ENCODE results near the gene OPA1.

The OPA1 gene

DNA sequence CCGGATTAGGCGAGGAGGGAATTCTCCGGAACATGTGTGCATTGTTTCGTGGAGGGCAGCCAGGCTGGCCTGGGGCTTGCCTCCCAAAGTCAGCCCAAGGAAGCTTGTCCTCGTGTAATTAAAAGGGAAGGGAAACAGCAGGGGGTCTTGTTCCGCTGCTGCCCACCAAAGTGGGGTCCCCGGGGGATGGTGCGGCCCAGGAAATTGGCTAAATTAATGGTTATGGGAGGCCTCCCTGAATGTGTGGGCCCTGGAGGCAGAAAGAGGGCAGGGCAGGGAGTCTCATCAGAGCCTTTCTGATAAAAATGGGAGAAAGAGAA is 118.1 kb downstream of the OPA1 start:
- Histone ChIP-seq H3K9me3 (ENCODE audit: control insufficient read depth, insufficient read depth, low read depth, low read length) (peaks cover 33% of the 10 kb centered on the region), H3K4me3 (ENCODE audit: low read depth, low read length) (no peak overlapping the region), H3K27ac (ENCODE audit: low read depth, low read length) (no peak overlapping the region), H3K4me1 (ENCODE audit: control insufficient read depth, insufficient read depth, low read length) (peaks cover 11% of the 10 kb centered on the region; the same call in 1 of the 2 replicates), H3K27me3 (ENCODE audit: control insufficient read depth, insufficient read depth, low read length) (no peaks in the 10 kb centered on the region), H3K36me3 (ENCODE audit: control insufficient read depth, insufficient read depth, low read length) (no peaks in the 10 kb centered on the region), H3K9ac (ENCODE audit: low read length) (no peak overlapping the region)

- Histone ChIP-seq H3K9me3 (ENCODE audit: control insufficient read depth, insufficient read depth, low read depth, low read length) (peaks cover 37% of the 10 kb centered on the region), H3K4me3 (ENCODE audit: low read depth, low read length) (no peak overlapping the region), H3K9ac (ENCODE audit: low read length) (no peak overlapping the region), H3K4me1 (ENCODE audit: control insufficient read depth, insufficient read depth, low read length) (peaks cover 11% of the 10 kb centered on the region; the same call in 1 of the 2 replicates), H3K27me3 (ENCODE audit: control insufficient read depth, insufficient read depth, low read length) (no peaks in the 10 kb centered on the region), H3K36me3 (ENCODE audit: control insufficient read depth, insufficient read depth, low read length) (no peaks in the 10 kb centered on the region), H3K27ac (ENCODE audit: low read depth, low read length) (no peak overlapping the region)
Observed at GRCh38 chr3:193711523-193711963, 118.5 kb downstream of the OPA1 start.

DNA sequence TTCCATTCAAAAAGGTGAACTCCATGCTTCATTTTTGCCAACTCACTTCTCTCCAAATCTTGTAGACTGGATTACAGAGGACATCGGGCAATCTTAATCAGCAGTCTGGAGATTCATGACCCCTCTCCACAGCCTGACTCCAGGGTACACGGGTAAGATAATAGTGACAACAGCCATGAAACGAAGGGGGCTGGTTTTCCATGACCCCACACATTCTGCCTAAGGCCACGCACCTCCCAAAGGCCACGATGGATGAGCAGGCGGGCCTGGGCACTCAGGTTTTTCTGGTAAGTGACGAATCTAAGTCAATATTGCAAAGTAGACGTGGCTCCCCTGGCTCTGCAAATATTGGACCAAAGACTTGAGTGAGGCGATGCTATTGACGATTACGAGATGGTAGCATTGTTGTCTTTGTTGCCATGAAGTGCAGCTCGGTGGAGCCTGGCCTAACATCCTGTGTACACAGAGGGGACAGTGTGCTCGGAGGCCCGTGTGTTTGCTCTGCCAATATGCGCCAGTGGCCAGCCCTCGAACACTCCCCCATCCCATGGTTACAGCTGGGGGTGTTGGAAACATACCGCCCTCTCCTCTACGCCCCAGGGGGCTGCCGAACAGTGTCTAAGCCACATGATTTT is 119.1 kb downstream of the OPA1 start:
- H3K36me3 ChIP-seq (ENCODE audit: control insufficient read depth, insufficient read depth, low read length), result no peaks in the 10 kb centered on the region
- H3K27ac ChIP-seq (ENCODE audit: low read depth, low read length), result no peak overlapping the region
- peaks cover 11% of the 10 kb centered on the region; the same call in 1 of the 2 replicates for H3K4me1 ChIP-seq (ENCODE audit: control insufficient read depth, insufficient read depth, low read length)
- H3K9me3 ChIP-seq (ENCODE audit: control insufficient read depth, insufficient read depth, low read depth, low read length), result peaks cover 43% of the 10 kb centered on the region
- no peaks in the 10 kb centered on the region for H3K27me3 ChIP-seq (ENCODE audit: control insufficient read depth, insufficient read depth, low read length)
- H3K9ac ChIP-seq (ENCODE audit: low read length), result no peak overlapping the region
- no peak overlapping the region for H3K4me3 ChIP-seq (ENCODE audit: low read depth, low read length)

GRCh38 chr3:193712938-193713337 is 119.9 kb downstream of the OPA1 start:
- no peak overlapping the region for H3K27ac ChIP-seq (ENCODE audit: low read depth, low read length)
- H3K4me1 ChIP-seq (ENCODE audit: control insufficient read depth, insufficient read depth, low read length), result peaks cover 11% of the 10 kb centered on the region; the same call in 1 of the 2 replicates
- no peaks in the 10 kb centered on the region for H3K27me3 ChIP-seq (ENCODE audit: control insufficient read depth, insufficient read depth, low read length)
- H3K4me3 ChIP-seq (ENCODE audit: low read depth, low read length), result no peak overlapping the region
- H3K36me3 ChIP-seq (ENCODE audit: control insufficient read depth, insufficient read depth, low read length), result no peaks in the 10 kb centered on the region
- H3K9me3 ChIP-seq (ENCODE audit: control insufficient read depth, insufficient read depth, low read depth, low read length), result peaks cover 49% of the 10 kb centered on the region
- no peak overlapping the region for H3K9ac ChIP-seq (ENCODE audit: low read length)

- Histone ChIP-seq H3K27ac (ENCODE audit: low read depth, low read length) (no peak overlapping the region), H3K36me3 (ENCODE audit: control insufficient read depth, insufficient read depth, low read length) (no peaks in the 10 kb centered on the region), H3K4me1 (ENCODE audit: control insufficient read depth, insufficient read depth, low read length) (peaks cover 11% of the 10 kb centered on the region; the same call in 1 of the 2 replicates), H3K9ac (ENCODE audit: low read length) (no peak overlapping the region), H3K4me3 (ENCODE audit: low read depth, low read length) (no peak overlapping the region), H3K9me3 (ENCODE audit: control insufficient read depth, insufficient read depth, low read depth, low read length) (peaks cover 62% of the 10 kb centered on the region), H3K27me3 (ENCODE audit: control insufficient read depth, insufficient read depth, low read length) (no peaks in the 10 kb centered on the region)
Observed at GRCh38 chr3:193714523-193715137, 121.6 kb downstream of the OPA1 start.

DNA sequence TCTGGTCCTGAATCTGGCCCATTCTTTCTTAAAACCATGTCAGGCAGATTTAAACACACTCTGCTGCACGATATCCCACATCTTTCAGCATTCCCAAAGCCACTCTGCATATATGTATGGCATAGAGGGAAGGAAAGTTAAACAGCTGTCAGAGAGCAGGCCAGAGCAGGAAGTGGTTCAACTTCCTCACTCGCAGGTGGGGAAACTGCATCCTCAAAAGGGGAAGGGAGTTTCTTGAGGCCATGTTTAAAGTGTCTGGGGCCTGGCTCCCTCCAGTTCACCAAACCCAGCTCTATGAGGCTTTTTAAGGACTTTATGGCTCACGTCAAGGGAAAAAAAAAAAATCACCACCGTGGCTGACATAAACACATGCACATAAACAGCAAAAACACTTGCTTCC is 123.1 kb downstream of the OPA1 start:
- no peaks in the 10 kb centered on the region for H3K36me3 ChIP-seq (ENCODE audit: control insufficient read depth, insufficient read depth, low read length)
- peaks cover 68% of the 10 kb centered on the region for H3K9me3 ChIP-seq (ENCODE audit: control insufficient read depth, insufficient read depth, low read depth, low read length)
- peaks cover 3% of the 10 kb centered on the region; the same call in 1 of the 2 replicates for H3K4me1 ChIP-seq (ENCODE audit: control insufficient read depth, insufficient read depth, low read length)
- H3K4me3 ChIP-seq (ENCODE audit: low read depth, low read length), result no peak overlapping the region
- no peak overlapping the region for H3K27ac ChIP-seq (ENCODE audit: low read depth, low read length)
- H3K27me3 ChIP-seq (ENCODE audit: control insufficient read depth, insufficient read depth, low read length), result no peaks in the 10 kb centered on the region
- no peak overlapping the region for H3K9ac ChIP-seq (ENCODE audit: low read length)

DNA sequence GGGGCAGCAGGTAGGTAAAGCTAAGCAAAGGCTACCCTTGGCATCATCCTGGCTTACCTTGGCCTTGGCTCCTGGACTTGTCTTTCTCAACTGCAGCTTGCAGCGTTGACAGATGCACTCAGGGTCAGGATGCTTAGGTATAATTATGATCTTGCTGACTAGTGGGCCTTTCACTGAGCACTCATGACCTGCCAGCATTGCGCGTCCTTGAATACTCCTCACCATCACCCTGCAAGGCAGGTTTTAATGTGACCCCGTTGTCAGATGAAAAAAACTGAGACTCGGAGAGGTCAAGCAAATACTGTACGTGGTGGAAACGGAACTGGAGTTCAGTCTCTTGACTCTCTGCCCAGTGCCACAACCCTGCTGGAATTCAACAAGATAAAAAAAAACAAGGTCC is 126.7 kb downstream of the OPA1 start:
- Histone ChIP-seq H3K9ac (ENCODE audit: low read length) (no peak overlapping the region), H3K9me3 (ENCODE audit: control insufficient read depth, insufficient read depth, low read depth, low read length) (peaks cover 49% of the 10 kb centered on the region), H3K36me3 (ENCODE audit: control insufficient read depth, insufficient read depth, low read length) (no peaks in the 10 kb centered on the region), H3K4me3 (ENCODE audit: low read depth, low read length) (no peak overlapping the region), H3K4me1 (ENCODE audit: control insufficient read depth, insufficient read depth, low read length) (no peaks in the 10 kb centered on the region), H3K27me3 (ENCODE audit: control insufficient read depth, insufficient read depth, low read length) (no peaks in the 10 kb centered on the region), H3K27ac (ENCODE audit: low read depth, low read length) (no peak overlapping the region)

- Histone ChIP-seq H3K36me3 (ENCODE audit: control insufficient read depth, insufficient read depth, low read length) (no peaks in the 10 kb centered on the region), H3K4me3 (ENCODE audit: low read depth, low read length) (no peak overlapping the region), H3K27ac (ENCODE audit: low read depth, low read length) (no peak overlapping the region), H3K27me3 (ENCODE audit: control insufficient read depth, insufficient read depth, low read length) (no peaks in the 10 kb centered on the region), H3K4me1 (ENCODE audit: control insufficient read depth, insufficient read depth, low read length) (no peaks in the 10 kb centered on the region), H3K9ac (ENCODE audit: low read length) (no peak overlapping the region), H3K9me3 (ENCODE audit: control insufficient read depth, insufficient read depth, low read depth, low read length) (peaks cover 44% of the 10 kb centered on the region)
Observed at GRCh38 chr3:193720169-193720568, 127.2 kb downstream of the OPA1 start.

- no peaks in the 10 kb centered on the region for H3K36me3 ChIP-seq (ENCODE audit: control insufficient read depth, insufficient read depth, low read length)
- no peaks in the 10 kb centered on the region; the same call in 1 of the 2 replicates for H3K4me1 ChIP-seq (ENCODE audit: control insufficient read depth, insufficient read depth, low read length)
- no peaks in the 10 kb centered on the region for H3K27me3 ChIP-seq (ENCODE audit: control insufficient read depth, insufficient read depth, low read length)
- no peak overlapping the region for H3K27ac ChIP-seq (ENCODE audit: low read depth, low read length)
- no peak overlapping the region for H3K4me3 ChIP-seq (ENCODE audit: low read depth, low read length)
- peaks cover 21% of the 10 kb centered on the region for H3K9me3 ChIP-seq (ENCODE audit: control insufficient read depth, insufficient read depth, low read depth, low read length)
- H3K9ac ChIP-seq (ENCODE audit: low read length), result no peak overlapping the region
Observed at GRCh38 chr3:193722566-193722965, 129.6 kb downstream of the OPA1 start.

- Histone ChIP-seq H3K27ac (ENCODE audit: low read depth, low read length) (no peak overlapping the region), H3K4me1 (ENCODE audit: control insufficient read depth, insufficient read depth, low read length) (peaks cover 4% of the 10 kb centered on the region; the same call in 1 of the 2 replicates), H3K36me3 (ENCODE audit: control insufficient read depth, insufficient read depth, low read length) (no peaks in the 10 kb centered on the region), H3K9me3 (ENCODE audit: control insufficient read depth, insufficient read depth, low read depth, low read length) (no peaks in the 10 kb centered on the region), H3K9ac (ENCODE audit: low read length) (no peak overlapping the region), H3K27me3 (ENCODE audit: control insufficient read depth, insufficient read depth, low read length) (no peaks in the 10 kb centered on the region), H3K4me3 (ENCODE audit: low read depth, low read length) (no peak overlapping the region)
Observed at GRCh38 chr3:193727089-193727488, 134.1 kb downstream of the OPA1 start.

GRCh38 chr3:193728429-193729087 is 135.6 kb downstream of the OPA1 start:
- Histone ChIP-seq H3K9me3 (ENCODE audit: control insufficient read depth, insufficient read depth, low read depth, low read length) (no peaks in the 10 kb centered on the region), H3K9ac (ENCODE audit: low read length) (no peak overlapping the region), H3K27ac (ENCODE audit: low read depth, low read length) (no peak overlapping the region), H3K4me1 (ENCODE audit: control insufficient read depth, insufficient read depth, low read length) (peaks cover 5% of the 10 kb centered on the region; the same call in 1 of the 2 replicates), H3K27me3 (ENCODE audit: control insufficient read depth, insufficient read depth, low read length) (no peaks in the 10 kb centered on the region), H3K4me3 (ENCODE audit: low read depth, low read length) (no peak overlapping the region), H3K36me3 (ENCODE audit: control insufficient read depth, insufficient read depth, low read length) (no peaks in the 10 kb centered on the region)
